Sigmoid colon (tissue), 4 donors: ENCODE measurements around the gene FAM149B1.

Experiments
- EP300 ChIP-seq, 4 donors: sonication (generic); formaldehyde crosslinking; IDR thresholded peaks; one replicate each; pipeline ENCODE4 v1.6.1; 2017; ENCODE audit warnings: antibody characterized with exemption in 4 of 4
- POLR2A ChIP-seq, 2 donors: fragments of 450-650 bp; IDR thresholded peaks; one replicate each; pipeline ENCODE4 v1.6.1; 2016; ENCODE audit warnings: antibody characterized with exemption in 2 of 2, mild to moderate bottlenecking in 2 of 2, moderate library complexity in 2 of 2
- POLR2AphosphoS5 ChIP-seq, 4 donors: sonication (generic); formaldehyde crosslinking; IDR thresholded peaks; one replicate each; pipeline ENCODE4 v1.6.1; 2017; ENCODE audit warnings: antibody characterized with exemption in 4 of 4
- TF ChIP-seq, protein P1 (sequence below), 4 experiments: fragments of 450-650 bp in 3 of 4; fragments of 200-600 bp in 1 of 4; IDR thresholded peaks; one replicate each; pipeline ENCODE4 v1.5.1; 2016 to 2019; ENCODE audit warnings: antibody characterized with exemption in 4 of 4, mild to moderate bottlenecking in 3 of 4, moderate library complexity in 2 of 4

DNA sequence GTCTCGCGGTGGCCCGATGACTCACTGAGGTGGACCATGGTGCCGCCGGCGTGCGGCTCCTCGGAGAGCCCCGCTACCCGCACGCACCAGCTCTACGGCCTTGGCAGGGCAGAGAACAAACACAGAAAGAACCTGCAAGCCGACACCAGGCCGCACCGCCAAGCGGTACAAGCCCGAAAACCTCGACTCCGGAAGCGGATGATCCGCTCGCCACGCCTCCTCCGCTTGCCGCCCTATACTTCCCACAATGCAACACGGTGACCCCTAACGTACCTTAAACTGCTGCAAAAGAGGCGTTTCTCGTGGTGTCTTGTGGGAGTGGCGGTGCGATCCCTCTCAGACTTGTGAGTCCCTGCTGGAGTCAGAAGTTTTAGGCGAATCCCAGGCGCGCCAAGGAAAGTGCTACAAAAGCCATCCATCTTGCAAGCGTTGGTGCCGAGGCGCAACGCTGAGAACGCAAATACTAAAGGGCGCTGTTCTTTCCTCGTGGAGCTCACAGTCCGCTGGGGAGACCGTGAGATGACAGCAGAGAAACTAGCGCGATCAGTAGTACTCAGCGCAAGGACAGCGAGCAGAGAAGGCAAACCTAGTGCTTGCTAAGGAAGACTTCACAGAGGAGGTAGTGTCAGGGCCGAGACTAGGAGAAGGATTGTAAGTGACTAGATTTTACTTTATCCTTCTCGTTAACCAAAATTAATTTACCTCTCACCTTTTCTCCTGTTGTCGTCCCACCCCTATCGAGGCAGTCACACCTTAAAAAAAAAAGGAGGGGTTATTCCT lies 84.7 kb downstream of the FAM149B1 start, which contains the start of gene MRPS16:
- TF ChIP-seq, protein P1, sequence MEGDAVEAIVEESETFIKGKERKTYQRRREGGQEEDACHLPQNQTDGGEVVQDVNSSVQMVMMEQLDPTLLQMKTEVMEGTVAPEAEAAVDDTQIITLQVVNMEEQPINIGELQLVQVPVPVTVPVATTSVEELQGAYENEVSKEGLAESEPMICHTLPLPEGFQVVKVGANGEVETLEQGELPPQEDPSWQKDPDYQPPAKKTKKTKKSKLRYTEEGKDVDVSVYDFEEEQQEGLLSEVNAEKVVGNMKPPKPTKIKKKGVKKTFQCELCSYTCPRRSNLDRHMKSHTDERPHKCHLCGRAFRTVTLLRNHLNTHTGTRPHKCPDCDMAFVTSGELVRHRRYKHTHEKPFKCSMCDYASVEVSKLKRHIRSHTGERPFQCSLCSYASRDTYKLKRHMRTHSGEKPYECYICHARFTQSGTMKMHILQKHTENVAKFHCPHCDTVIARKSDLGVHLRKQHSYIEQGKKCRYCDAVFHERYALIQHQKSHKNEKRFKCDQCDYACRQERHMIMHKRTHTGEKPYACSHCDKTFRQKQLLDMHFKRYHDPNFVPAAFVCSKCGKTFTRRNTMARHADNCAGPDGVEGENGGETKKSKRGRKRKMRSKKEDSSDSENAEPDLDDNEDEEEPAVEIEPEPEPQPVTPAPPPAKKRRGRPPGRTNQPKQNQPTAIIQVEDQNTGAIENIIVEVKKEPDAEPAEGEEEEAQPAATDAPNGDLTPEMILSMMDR (IDR thresholded peaks at IDR 0.05): no peak
- peak; percentile 61 to 64 for TF ChIP-seq POLR2A (IDR thresholded peaks at IDR 0.05)
- peak; percentile 74 to 98 (median 86) for TF ChIP-seq POLR2AphosphoS5 (IDR thresholded peaks at IDR 0.05)
- peak in 1 of 4 donors; percentile 69 for TF ChIP-seq EP300 (IDR thresholded peaks at IDR 0.05)
